ENCODE data around the gene SF3B1. TPM values are rescaled to one million over a fixed set of nuclear protein-coding genes. Genes with fewer than 3 reads are reported as not detected.
A peak's percentile ranks its signal among the peaks of the same experiment; 100 is the strongest.

The SF3B1 gene
- total and polyA plus RNA-seq, 10 of the 15 experiments (the other 5 are each of a cell fraction or from before 2014, with no cell fraction given), result 163 to 565 (median 239) TPM

GRCh38 chr2:197445746-197446145, 10.9 kb upstream of the SF3B1 start (continued):
- TF ChIP-seq, protein P1, sequence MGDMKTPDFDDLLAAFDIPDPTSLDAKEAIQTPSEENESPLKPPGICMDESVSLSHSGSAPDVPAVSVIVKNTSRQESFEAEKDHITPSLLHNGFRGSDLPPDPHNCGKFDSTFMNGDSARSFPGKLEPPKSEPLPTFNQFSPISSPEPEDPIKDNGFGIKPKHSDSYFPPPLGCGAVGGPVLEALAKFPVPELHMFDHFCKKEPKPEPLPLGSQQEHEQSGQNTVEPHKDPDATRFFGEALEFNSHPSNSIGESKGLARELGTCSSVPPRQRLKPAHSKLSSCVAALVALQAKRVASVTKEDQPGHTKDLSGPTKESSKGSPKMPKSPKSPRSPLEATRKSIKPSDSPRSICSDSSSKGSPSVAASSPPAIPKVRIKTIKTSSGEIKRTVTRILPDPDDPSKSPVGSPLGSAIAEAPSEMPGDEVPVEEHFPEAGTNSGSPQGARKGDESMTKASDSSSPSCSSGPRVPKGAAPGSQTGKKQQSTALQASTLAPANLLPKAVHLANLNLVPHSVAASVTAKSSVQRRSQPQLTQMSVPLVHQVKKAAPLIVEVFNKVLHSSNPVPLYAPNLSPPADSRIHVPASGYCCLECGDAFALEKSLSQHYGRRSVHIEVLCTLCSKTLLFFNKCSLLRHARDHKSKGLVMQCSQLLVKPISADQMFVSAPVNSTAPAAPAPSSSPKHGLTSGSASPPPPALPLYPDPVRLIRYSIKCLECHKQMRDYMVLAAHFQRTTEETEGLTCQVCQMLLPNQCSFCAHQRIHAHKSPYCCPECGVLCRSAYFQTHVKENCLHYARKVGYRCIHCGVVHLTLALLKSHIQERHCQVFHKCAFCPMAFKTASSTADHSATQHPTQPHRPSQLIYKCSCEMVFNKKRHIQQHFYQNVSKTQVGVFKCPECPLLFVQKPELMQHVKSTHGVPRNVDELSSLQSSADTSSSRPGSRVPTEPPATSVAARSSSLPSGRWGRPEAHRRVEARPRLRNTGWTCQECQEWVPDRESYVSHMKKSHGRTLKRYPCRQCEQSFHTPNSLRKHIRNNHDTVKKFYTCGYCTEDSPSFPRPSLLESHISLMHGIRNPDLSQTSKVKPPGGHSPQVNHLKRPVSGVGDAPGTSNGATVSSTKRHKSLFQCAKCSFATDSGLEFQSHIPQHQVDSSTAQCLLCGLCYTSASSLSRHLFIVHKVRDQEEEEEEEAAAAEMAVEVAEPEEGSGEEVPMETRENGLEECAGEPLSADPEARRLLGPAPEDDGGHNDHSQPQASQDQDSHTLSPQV (IDR thresholded peaks at IDR 0.05), result no peak
- TF ChIP-seq RB1 (IDR thresholded peaks at IDR 0.05; ENCODE audit: borderline replicate concordance), result no peak
- TF ChIP-seq TARDBP (IDR thresholded peaks at IDR 0.05; ENCODE audit: borderline replicate concordance), result no peak
- no peak for TF ChIP-seq RAD51 (IDR thresholded peaks at IDR 0.05)
- TF ChIP-seq MXI1 (IDR thresholded peaks at IDR 0.05; ENCODE audit: low read depth, low read length), result no peak

GRCh38 chr2:197442857-197443256, 8.0 kb upstream of the SF3B1 start:
- peak; percentile 74 for FAIRE-seq
- no peaks in the 10 kb centered on the region for H4K20me1 ChIP-seq (ENCODE audit: control insufficient read depth, insufficient read depth)
- H3K36me3 ChIP-seq (ENCODE audit: control insufficient read depth in 2 of 2, insufficient read depth in 2 of 2, low read length in 1 of 2), result no peaks in the 10 kb centered on the region
- no peak overlapping the region for H3K27ac ChIP-seq (ENCODE audit: control insufficient read depth, insufficient read depth)
- BruUV-seq (replicated peaks), result no TSS peak
- ChIA-PET CTCF (interaction anchor here (0.8 kb wide), 1 partner anchor 10 kb away, joined by 4 read pairs; the partner anchor contains the start of gene COQ10B), SMC1A (ENCODE audit: uncharacterized antibody, unreplicated experiment) (no interaction called here), RAD21 (ENCODE audit: unreplicated experiment) (no interaction called here), POLR2A (interaction anchor here (0.6 kb wide), 1 partner anchor 315 kb away, joined by 3 read pairs; no protein-coding TSS in a partner anchor)
- H3K4me2 ChIP-seq (ENCODE audit: control insufficient read depth, insufficient read depth), result no peak overlapping the region
- no peaks in the 10 kb centered on the region for H3K79me2 ChIP-seq (ENCODE audit: control insufficient read depth, insufficient read depth, low read length)
- no peak for DNase-seq (ENCODE audit: low read depth, low spot score)
- no peaks in the 10 kb centered on the region for H3K27me3 ChIP-seq (replicated peaks in 1 of 2; ENCODE audit: control insufficient read depth in 2 of 2, insufficient read depth in 2 of 2, low read length in 1 of 2)
- TF ChIP-seq CBFB (IDR thresholded peaks at IDR 0.05; ENCODE audit: low read depth), result no peak
- no peak for TF ChIP-seq MTA2 (IDR thresholded peaks at IDR 0.05; ENCODE audit: low read depth)
- no peak for TF ChIP-seq PAX8 (IDR thresholded peaks at IDR 0.05)
- TF ChIP-seq RELA (IDR thresholded peaks at IDR 0.05; ENCODE audit: borderline replicate concordance, partially characterized antibody), result no peak
- TF ChIP-seq STAT3 (IDR thresholded peaks at IDR 0.05; ENCODE audit: low read depth, low read length), result no peak
- TF ChIP-seq ASH2L (IDR thresholded peaks at IDR 0.05; ENCODE audit: borderline replicate concordance, low read depth), result no peak
- H3K4me1 ChIP-seq (ENCODE audit: control insufficient read depth, insufficient read depth, low read length), result no peaks in the 10 kb centered on the region
- H3K4me3 ChIP-seq, result no peak overlapping the region
- H2AFZ ChIP-seq (ENCODE audit: control insufficient read depth, low read depth, low read length), result no peak overlapping the region
- 58% methylated on average over 5 of the region's 5 CpGs for WGBS (ENCODE audit: insufficient coverage, insufficient replicate concordance, low lambda C conversion rate, missing lambda C conversion rate)
- no peak overlapping the region for H3K9ac ChIP-seq (ENCODE audit: control insufficient read depth, insufficient read depth, low read length)
- intact Hi-C loops (cut with micrococcal nuclease; ENCODE audit: unreplicated experiment) (no loop called here), in situ Hi-C loops (cut with MboI) (no loop called here)
- ATAC-seq, result peak; percentile 24; the same call in 1 of the 3 replicates
- no peaks in the 10 kb centered on the region for H3K9me3 ChIP-seq (replicated peaks; ENCODE audit: control insufficient read depth, insufficient read depth, low read length)

All from GM12878 (cell line).